Stimulated activated naive CD8-positive, alpha-beta T cell treated with anti-CD3 and anti-CD28 coated beads, Interleukin-15, amount 100 ng/mL, for 72 hours (primary cell): ENCODE measurements around the gene METRNL.
"Not testable (repeated sequence)": the region's sequence is repeated elsewhere in the genome, so short reads cannot be mapped to it uniquely, and the experiment has no call there.

ENCODE experiments used
- ATAC-seq: fragments of 150-1000 bp; cut with Tn5 transposase; 2 replicates; pipeline ENCODE4 v1.10.0; 2021; ENCODE audit warnings: mild to moderate bottlenecking, moderate library complexity
- DNase-seq, 2 donors: peaks; one replicate each; pipeline ENCODE4 v3.0.0; 2021 to 2022
- H3K27ac Mint-ChIP-seq, 2 donors: one replicate each; pipeline ENCODE4 v1.8.0; 2022; ENCODE audit warnings: mild to moderate bottlenecking in 2 of 2, mixed read lengths in 2 of 2, moderate library complexity in 2 of 2
- H3K27me3 Mint-ChIP-seq: one replicate; pipeline ENCODE4 v1.8.0; 2022; ENCODE audit warnings: mixed read lengths
- H3K4me1 Mint-ChIP-seq: one replicate; pipeline ENCODE4 v1.8.0; 2022; ENCODE audit warnings: mild to moderate bottlenecking, mixed read lengths
- H3K4me3 Mint-ChIP-seq, 2 donors: one replicate each; pipeline ENCODE4 v1.8.0; 2022; ENCODE audit warnings: mild to moderate bottlenecking in 2 of 2, mixed read lengths in 2 of 2, moderate library complexity in 1 of 2
- H3K9me3 Mint-ChIP-seq, 2 donors: one replicate each; pipeline ENCODE4 v1.8.0; 2022; ENCODE audit warnings: mixed read lengths in 2 of 2

Gene METRNL, protein sequence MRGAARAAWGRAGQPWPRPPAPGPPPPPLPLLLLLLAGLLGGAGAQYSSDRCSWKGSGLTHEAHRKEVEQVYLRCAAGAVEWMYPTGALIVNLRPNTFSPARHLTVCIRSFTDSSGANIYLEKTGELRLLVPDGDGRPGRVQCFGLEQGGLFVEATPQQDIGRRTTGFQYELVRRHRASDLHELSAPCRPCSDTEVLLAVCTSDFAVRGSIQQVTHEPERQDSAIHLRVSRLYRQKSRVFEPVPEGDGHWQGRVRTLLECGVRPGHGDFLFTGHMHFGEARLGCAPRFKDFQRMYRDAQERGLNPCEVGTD

GRCh38 chr17:83079352-83079747 is at the start of gene METRNL:
METRNL (plus strand) TSS chr17:83079609; CDS start chr17:83079816, 207 bp downstream.
- H3K27me3 Mint-ChIP-seq = peaks cover 30% of the 10 kb centered on the region
- no peak within 1 kb of the TSS for H3K27ac Mint-ChIP-seq
- DNase-seq = peak; percentile 67 to 78
- peak; percentile 10 for ATAC-seq
- no peaks in the 10 kb centered on the region for H3K9me3 Mint-ChIP-seq
- peaks cover 32% of the 10 kb centered on the region for H3K4me1 Mint-ChIP-seq
- peak within 1 kb of the TSS; percentile 67 to 72 for H3K4me3 Mint-ChIP-seq

DNA sequence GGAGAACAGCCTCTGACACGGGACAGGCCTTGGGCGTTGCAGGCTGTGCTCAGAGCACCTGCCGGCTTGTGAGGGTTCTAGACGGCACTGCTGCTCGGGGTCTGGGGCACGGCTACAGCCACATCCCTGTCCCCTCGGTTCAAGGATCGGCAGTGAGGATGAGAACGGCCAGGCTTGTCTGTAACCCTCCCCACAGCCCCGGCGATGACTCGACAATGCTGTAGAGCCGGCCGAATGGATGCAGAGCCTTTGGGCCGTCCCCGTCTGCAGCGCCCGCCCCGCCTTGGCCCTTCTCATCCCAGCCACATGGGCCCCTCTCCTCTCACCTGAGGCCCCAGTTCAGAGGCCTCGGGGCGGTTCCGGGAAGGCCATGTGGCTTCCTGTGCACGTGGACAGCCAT is 49.0 kb upstream of the METRNL start:
- Mint-ChIP-seq H3K27ac (no peak overlapping the region), H3K9me3 (no peaks in the 10 kb centered on the region), H3K4me1 (peaks cover 28% of the 10 kb centered on the region), H3K4me3 (no peak overlapping the region), H3K27me3 (peaks cover 18% of the 10 kb centered on the region)
- ATAC-seq (no peak), DNase-seq (no peak)

DNA sequence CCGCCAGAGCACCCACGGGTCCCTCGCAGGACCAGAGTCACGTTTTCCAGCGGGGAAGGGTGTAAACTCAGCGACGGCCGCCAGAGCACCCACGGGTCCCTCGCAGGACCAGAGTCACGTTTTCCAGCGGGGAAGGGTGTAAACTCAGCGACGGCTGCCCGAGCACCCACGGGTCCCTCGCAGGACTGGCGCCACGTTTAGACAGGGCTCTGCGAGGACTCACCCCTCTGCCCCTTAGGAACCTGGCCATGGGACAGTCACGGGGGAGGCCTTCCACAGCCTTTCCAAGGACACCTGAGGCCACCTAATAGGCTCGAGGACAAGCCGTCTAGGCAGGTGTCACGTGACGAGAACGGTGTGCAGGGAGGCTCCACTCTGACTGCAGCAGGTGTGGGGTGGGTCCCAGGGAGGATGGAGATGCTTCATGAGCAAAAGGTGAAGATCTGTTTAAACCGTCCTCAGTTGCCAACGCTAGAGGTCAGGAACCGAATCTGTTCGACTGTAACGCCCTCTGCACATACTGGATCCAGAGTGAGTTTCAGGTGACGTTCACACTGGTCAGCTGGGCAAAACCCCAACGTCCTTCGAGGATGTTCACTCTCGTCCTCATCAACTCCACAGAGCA is 48.0 kb upstream of the METRNL start:
- DNase-seq (no peak), ATAC-seq (no peak)
- H3K4me1 Mint-ChIP-seq = peaks cover 18% of the 10 kb centered on the region
- no peak overlapping the region for H3K4me3 Mint-ChIP-seq
- no peaks in the 10 kb centered on the region for H3K9me3 Mint-ChIP-seq
- H3K27me3 Mint-ChIP-seq = peaks cover 8% of the 10 kb centered on the region
- no peak overlapping the region for H3K27ac Mint-ChIP-seq

DNA sequence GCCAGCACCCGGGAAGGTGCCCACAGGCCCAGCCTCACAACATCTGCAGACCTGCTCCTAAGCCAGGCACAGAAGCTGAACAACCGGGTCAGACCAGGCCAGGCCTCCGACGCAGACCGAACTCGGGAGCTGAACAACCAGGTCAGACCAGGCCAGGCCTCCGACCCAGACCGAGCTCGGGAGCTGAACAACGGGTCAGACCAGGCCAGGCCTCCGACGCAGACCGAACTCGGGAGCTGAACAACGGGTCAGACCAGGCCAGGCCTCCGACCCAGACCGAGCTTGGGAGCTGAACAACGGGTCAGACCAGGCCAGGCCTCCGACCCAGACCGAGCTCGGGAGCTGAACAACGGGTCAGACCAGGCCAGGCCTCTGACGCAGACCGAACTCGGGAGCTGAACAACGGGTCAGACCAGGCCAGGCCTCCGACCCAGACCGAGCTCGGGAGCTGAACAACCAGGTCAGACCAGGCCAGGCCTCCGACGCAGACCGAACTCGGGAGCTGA is 47.4 kb upstream of the METRNL start:
- not testable (repeated sequence) for H3K9me3 Mint-ChIP-seq, H3K27me3 Mint-ChIP-seq, DNase-seq, H3K27ac Mint-ChIP-seq, ATAC-seq, H3K4me3 Mint-ChIP-seq
- H3K4me1 Mint-ChIP-seq = peaks cover 12% of the 10 kb centered on the region

DNA sequence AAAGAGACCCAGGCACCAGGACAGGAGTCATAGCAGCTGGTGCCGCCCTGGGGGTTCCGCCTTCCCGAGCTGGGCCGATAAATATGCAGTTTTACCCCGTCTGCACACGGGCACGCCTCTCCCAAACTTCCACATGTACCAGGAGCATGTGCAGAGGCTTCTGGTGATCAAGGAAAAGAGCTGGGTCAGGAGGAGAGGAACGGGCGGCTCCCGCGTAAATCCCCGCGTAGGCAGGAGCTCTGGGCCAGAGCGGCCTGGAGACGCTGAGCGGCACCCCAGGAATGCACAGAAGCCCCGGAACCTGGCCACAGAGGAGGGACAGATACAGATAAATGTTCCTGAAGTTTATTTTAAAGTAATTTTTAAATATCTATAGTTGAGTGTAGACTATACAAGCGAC is 46.6 kb upstream of the METRNL start:
- DNase-seq = no peak
- Mint-ChIP-seq H3K4me3 (no peak overlapping the region), H3K9me3 (no peaks in the 10 kb centered on the region), H3K27me3 (no peaks in the 10 kb centered on the region), H3K4me1 (peaks cover 6% of the 10 kb centered on the region), H3K27ac (no peak overlapping the region)
- ATAC-seq = no peak

DNA sequence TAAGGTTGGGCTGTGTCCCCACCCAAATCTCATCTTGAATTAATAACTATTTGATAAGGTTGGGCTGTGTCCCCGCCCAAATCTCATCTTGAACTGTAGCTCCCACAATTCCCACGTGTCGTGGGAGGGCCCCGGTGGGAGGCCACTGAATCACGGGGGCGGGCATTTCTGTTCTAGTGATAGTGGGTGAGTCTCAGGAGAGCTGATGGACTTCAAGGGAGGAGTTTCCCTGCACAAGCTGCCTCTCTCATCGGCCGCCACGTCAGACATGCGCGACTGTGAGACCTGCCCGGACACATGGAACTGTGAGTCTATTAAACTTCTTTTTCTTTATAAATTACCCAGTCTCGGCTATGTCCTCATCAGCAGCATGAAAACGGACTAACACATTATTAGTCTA is 44.9 kb upstream of the METRNL start:
- DNase-seq (no peak), ATAC-seq (no peak)
- Mint-ChIP-seq H3K4me1 (no peaks in the 10 kb centered on the region), H3K4me3 (no peak overlapping the region), H3K27me3 (no peaks in the 10 kb centered on the region), H3K27ac (no peak overlapping the region), H3K9me3 (no peaks in the 10 kb centered on the region)

GRCh38 chr17:83035722-83036121 is 43.7 kb upstream of the METRNL start:
- no peaks in the 10 kb centered on the region for H3K27me3 Mint-ChIP-seq
- no peak overlapping the region for H3K4me3 Mint-ChIP-seq
- H3K27ac Mint-ChIP-seq = no peak overlapping the region
- DNase-seq (no peak), ATAC-seq (no peak)
- peaks cover 0 to under 1% of the 10 kb centered on the region in 2 donors for H3K9me3 Mint-ChIP-seq
- H3K4me1 Mint-ChIP-seq = no peaks in the 10 kb centered on the region

- Mint-ChIP-seq H3K4me1 (no peaks in the 10 kb centered on the region), H3K9me3 (peaks cover 4 to 5% of the 10 kb centered on the region in 2 donors), H3K4me3 (no peak overlapping the region), H3K27me3 (no peaks in the 10 kb centered on the region), H3K27ac (no peak overlapping the region)
- no peak for DNase-seq
- ATAC-seq = no peak
These were observed 43.2 kb upstream of the METRNL start for GRCh38 chr17:83036193-83036592.

DNA sequence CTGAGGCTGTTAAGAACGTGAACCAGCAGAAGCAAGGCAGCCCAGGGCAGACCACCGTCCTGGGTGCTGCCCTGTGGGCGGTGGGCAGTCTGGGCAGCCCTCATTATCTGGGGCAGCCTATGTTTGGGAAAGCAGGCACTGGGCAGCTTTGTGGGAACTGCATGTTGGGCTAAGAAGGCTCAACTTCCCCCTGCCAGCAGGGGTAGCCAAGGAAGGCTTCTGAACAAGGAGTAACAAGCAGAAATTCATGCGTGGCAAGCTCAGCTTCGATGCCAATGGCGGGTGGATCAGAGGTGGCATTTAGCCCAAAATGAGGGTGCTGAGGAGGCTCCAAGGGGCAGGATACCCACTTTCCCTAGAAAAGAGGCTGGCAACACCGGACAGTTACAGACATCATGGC is 42.7 kb upstream of the METRNL start:
- H3K4me3 Mint-ChIP-seq = no peak overlapping the region
- no peaks in the 10 kb centered on the region for H3K27me3 Mint-ChIP-seq
- H3K9me3 Mint-ChIP-seq = peaks cover 9 to 10% of the 10 kb centered on the region in 2 donors
- no peak overlapping the region for H3K27ac Mint-ChIP-seq
- ATAC-seq = no peak
- DNase-seq = no peak
- H3K4me1 Mint-ChIP-seq = no peaks in the 10 kb centered on the region

- ATAC-seq (no peak), DNase-seq (no peak)
- H3K4me3 Mint-ChIP-seq = no peak overlapping the region
- no peaks in the 10 kb centered on the region for H3K27me3 Mint-ChIP-seq
- peaks cover 13 to 14% of the 10 kb centered on the region in 2 donors for H3K9me3 Mint-ChIP-seq
- peak overlapping the region in 1 of 2 donors; percentile 59 for H3K27ac Mint-ChIP-seq
- no peaks in the 10 kb centered on the region for H3K4me1 Mint-ChIP-seq
These were observed 42.1 kb upstream of the METRNL start for GRCh38 chr17:83037084-83037873.

DNA sequence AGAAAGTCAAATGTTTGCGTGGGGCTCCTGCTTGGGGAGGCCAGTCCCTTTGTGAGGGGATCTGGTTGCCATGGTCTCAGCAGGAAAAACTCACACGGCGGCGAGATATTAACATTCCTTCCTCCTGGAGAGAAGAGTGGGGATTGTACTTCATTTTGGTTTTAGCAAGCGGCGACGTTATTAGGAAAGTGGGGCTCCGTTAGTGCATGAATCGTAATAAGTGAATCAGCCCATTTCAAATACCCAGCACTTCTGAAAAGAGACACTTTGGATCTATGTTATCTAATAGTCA is 41.6 kb upstream of the METRNL start:
- Mint-ChIP-seq H3K4me1 (no peaks in the 10 kb centered on the region), H3K27ac (no peak overlapping the region), H3K9me3 (peaks cover 18 to 19% of the 10 kb centered on the region in 2 donors), H3K4me3 (no peak overlapping the region), H3K27me3 (no peaks in the 10 kb centered on the region)
- no peak for DNase-seq
- ATAC-seq = no peak

DNA sequence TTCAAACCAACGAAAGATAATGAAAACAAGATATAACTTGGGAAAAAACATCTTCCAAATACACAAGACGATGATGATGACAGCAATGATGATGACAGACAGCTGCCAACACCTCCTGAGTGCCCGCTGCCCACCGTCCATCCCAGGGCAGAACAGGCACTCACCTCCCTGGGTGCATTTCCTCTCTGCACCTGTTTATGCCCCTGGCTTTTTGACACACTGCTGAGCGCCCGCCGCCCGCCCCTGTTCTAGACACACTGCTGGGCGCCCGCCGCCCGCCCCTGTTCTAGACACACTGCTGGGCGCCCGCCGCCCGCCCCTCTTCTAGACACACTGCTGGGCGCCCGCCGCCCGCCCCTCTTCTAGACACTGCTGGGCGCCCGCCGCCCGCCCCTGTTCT is 40.4 kb upstream of the METRNL start:
- not testable (repeated sequence) for ATAC-seq, H3K27me3 Mint-ChIP-seq, H3K4me3 Mint-ChIP-seq, H3K4me1 Mint-ChIP-seq, DNase-seq, H3K27ac Mint-ChIP-seq
- H3K9me3 Mint-ChIP-seq = peaks cover 27 to 29% of the 10 kb centered on the region in 2 donors

DNA sequence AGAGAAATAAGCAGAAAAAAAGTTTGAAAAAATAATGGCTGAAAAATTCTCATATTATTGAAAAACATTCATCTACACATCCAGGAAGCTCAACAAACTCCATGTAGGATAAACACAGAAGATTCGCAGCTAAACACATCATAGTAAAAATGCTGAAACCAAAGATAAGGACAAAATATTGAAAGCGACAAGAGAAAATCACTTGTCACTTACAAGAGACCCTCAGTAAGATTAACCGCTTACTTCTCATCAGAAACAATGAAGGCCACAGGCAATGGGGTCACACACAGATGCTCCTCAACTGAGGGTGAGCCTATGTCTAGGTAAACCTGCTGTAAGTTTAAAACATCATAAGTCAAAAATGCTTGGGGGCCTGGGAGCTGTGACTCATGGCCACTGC is 38.1 kb upstream of the METRNL start:
- peaks cover 27 to 30% of the 10 kb centered on the region in 2 donors for H3K9me3 Mint-ChIP-seq
- ATAC-seq (no peak), DNase-seq (no peak)
- H3K27me3 Mint-ChIP-seq = no peaks in the 10 kb centered on the region
- H3K4me1 Mint-ChIP-seq = peaks cover 10% of the 10 kb centered on the region
- no peak overlapping the region for H3K27ac Mint-ChIP-seq
- H3K4me3 Mint-ChIP-seq = no peak overlapping the region

GRCh38 chr17:83042522-83043158 is 36.8 kb upstream of the METRNL start:
- peaks cover 35% of the 10 kb centered on the region in 2 donors for H3K9me3 Mint-ChIP-seq
- no peak overlapping the region for H3K27ac Mint-ChIP-seq
- peaks cover 11% of the 10 kb centered on the region for H3K4me1 Mint-ChIP-seq

DNA sequence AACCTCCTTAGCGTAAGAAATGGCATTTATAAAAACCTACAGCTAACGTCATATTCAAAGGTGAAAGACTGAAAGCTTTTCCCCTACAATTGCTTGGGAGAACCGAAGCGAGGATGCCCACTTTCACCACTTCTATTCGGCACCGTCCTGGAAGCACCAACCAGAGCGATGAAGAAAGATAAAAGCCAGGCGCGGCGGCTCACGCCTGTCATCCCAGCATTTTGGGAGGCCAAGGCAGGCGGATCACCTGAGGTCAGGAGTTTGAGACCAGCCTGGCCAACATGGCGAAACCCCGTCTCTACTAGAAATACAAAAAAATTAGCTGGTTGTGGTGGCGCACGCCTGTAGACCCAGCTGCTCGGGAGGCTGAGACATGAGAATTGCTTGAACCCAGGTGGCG is 34.9 kb upstream of the METRNL start:
- peaks cover 29% of the 10 kb centered on the region for H3K4me1 Mint-ChIP-seq
- not testable (repeated sequence) for ATAC-seq, DNase-seq, H3K27ac Mint-ChIP-seq, H3K4me3 Mint-ChIP-seq, H3K27me3 Mint-ChIP-seq
- peaks cover 35% of the 10 kb centered on the region in 2 donors for H3K9me3 Mint-ChIP-seq

More at GRCh38 chr17:83042522-83043158, 36.8 kb upstream of the METRNL start:
- Mint-ChIP-seq H3K27me3 (no peaks in the 10 kb centered on the region), H3K4me3 (no peak overlapping the region)
- ATAC-seq (no peak), DNase-seq (no peak)
